ENCODE data around the gene NOTCH1. TPM values are rescaled to one million over a fixed set of nuclear protein-coding genes. Genes with fewer than 3 reads are reported as not detected.

Gene NOTCH1
- total and polyA plus RNA-seq, 2 of the 8 experiments (the other 6 are each of a cell fraction or from before 2014, with no cell fraction given) = 6.9 to 55.6 TPM

GRCh38 chr9:136584934-136585333 lies 39.1 kb upstream of the NOTCH1 start:
- Histone ChIP-seq H3K23me2 (ENCODE audit: low read depth, low read length) (peaks cover 21% of the 10 kb centered on the region), H2AK5ac (ENCODE audit: low read depth, low read length) (peak overlapping the region; percentile 16; the same call in 1 of the 2 replicates), H3K4ac (replicated peaks; ENCODE audit: insufficient read length, low read depth, low read length) (peak overlapping the region; percentile 30), H3K79me2 (ENCODE audit: control insufficient read depth in 1 of 2, insufficient read depth in 2 of 2, low read length in 2 of 2) (no peaks in the 10 kb centered on the region), H4K8ac (ENCODE audit: extremely low read depth, insufficient read depth, low read length) (0 out of 2 replicates have a peak overlapping the region, but pooled peaks have one; percentile 41), H3K18ac (ENCODE audit: extremely low read depth, low read length) (peak overlapping the region; percentile 83), H3K4me2 (ENCODE audit: insufficient read depth in 1 of 2, low read depth in 2 of 2, low read length in 2 of 2) (0 out of 4 replicates have a peak overlapping the region, but pooled peaks of 1 of the 2 experiments have one; percentile 21), H3K27ac (ENCODE audit: low read depth, low read length) (no peak overlapping the region), H3K56ac (replicated peaks; ENCODE audit: insufficient read length, low read depth, low read length) (peak overlapping the region; percentile 26), H3K4me3 (ENCODE audit: extremely low read depth in 1 of 4, insufficient read depth in 2 of 4, low read depth in 3 of 4, low read length in 4 of 4) (no peak overlapping the region), H2BK12ac (ENCODE audit: low read depth, low read length) (peak overlapping the region; percentile 100; the same call in 1 of the 2 replicates), H3K9ac (replicated peaks in 1 of 4; ENCODE audit: extremely low read depth in 1 of 4, low read depth in 3 of 4, low read length in 3 of 4) (peak overlapping the region in 1 of 4 experiments; percentile 9; a peak in 2 of 7 replicates), H2BK5ac (ENCODE audit: low read depth, low read length) (peak overlapping the region; percentile 92; the same call in 1 of the 2 replicates), H2AFZ (ENCODE audit: low read length) (no peak overlapping the region), H2BK20ac (ENCODE audit: low read length) (peak overlapping the region; percentile 29; the same call in 1 of the 2 replicates), H4K5ac (ENCODE audit: insufficient read length, low read depth, low read length) (no peak overlapping the region), H4K91ac (replicated peaks; ENCODE audit: insufficient read length, low read length) (peak overlapping the region; percentile 83), H2BK120ac (replicated peaks; ENCODE audit: low read depth, low read length) (peak overlapping the region; percentile 57), H2BK15ac (ENCODE audit: low read length) (peak overlapping the region; percentile 95; the same call in 1 of the 2 replicates), H4K20me1 (replicated peaks in 1 of 2; ENCODE audit: control insufficient read depth in 1 of 2, insufficient read depth in 2 of 2, low read length in 2 of 2) (peaks cover 0 to 2% of the 10 kb centered on the region in 2 experiments), H3K14ac (ENCODE audit: insufficient read length) (no peak overlapping the region), H3K9me3 (ENCODE audit: insufficient read depth in 2 of 2, low read depth in 1 of 2, low read length in 1 of 2) (no peaks in the 10 kb centered on the region; a peak in 2 of 4 replicates), H3K23ac (ENCODE audit: insufficient read length) (no peak overlapping the region), H3K27me3 (replicated peaks in 1 of 4; ENCODE audit: control insufficient read depth in 3 of 4, extremely low read depth in 1 of 4, insufficient read depth in 3 of 4, low read length in 3 of 4) (no peaks in the 10 kb centered on the region; a peak in 1 of 7 replicates), H3K79me1 (ENCODE audit: low read depth, low read length) (no peaks in the 10 kb centered on the region), H3K4me1 (replicated peaks in 1 of 4; ENCODE audit: control insufficient read depth in 3 of 4, insufficient read depth in 4 of 4, low read length in 3 of 4) (peaks cover 3 to 48% (median 36%) of the 10 kb centered on the region in 4 experiments), H3K36me3 (ENCODE audit: control insufficient read depth in 2 of 4, insufficient read depth in 4 of 4, low read length in 3 of 4) (no peaks in the 10 kb centered on the region)
- no peak for TF ChIP-seq CHD2 (IDR thresholded peaks at IDR 0.05; ENCODE audit: low read length)
- 61% methylated on average over 9 of the region's 10 CpGs; no CpG with 5 or more reads in 1 of the 2 experiments for WGBS, 2 experiments (ENCODE audit: extremely low coverage in 1 of 2, insufficient coverage in 1 of 2, insufficient read length in 1 of 2, insufficient replicate concordance in 2 of 2, low coverage in 1 of 2, low lambda C conversion rate in 2 of 2, missing lambda C conversion rate in 1 of 2)
- FAIRE-seq = no peak
- ChIA-PET POLR2A (ENCODE audit: partially characterized antibody) (interaction anchor here (0.7 to 1.5 kb wide), 5 partner anchors 9 to 40 kb away, joined by 3 to 4 read pairs (median 4); no protein-coding TSS in a partner anchor), CTCF (ENCODE audit: partially characterized antibody) (interaction anchor here (1.0 to 2.4 kb wide), 6 partner anchors 12 to 50 kb away, joined by 3 to 9 read pairs (median 3); no protein-coding TSS in a partner anchor)
- no peak for DNase-seq (ENCODE audit: low read depth in 1 of 2, low spot score in 2 of 2)
